ENCODE results near the gene UBASH3A.

UBASH3A gene

DNA sequence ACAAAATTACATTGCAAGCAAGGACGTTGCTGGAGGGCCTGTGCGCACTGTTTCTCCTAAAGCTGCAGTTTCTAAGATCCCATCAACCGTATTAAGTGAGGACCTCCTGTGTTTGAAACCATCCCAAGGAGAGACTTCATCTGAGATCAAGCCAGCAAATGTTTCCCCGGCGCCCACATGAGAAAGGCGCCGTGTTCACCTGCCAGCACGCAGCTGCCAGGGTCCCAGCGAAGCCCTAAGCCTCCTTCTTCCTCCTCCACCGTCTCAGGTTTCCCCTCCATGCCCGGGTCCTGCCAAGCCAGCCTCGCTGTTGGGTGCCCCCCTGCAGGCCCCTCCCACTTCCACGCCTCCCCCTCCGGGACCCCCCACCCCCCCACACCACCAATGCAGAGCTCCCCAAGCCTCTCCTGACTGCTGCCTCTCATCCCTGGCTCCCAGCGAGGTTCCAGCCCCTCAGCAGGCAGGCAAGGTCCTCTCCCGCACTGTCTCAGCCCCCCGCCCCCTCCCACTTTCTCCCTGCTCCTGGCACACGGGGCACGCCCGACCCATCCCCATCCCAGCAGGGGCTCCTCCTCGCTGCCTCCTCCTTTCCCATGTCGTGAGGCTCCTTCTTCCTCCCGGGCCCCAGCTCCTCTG is 28.7 kb upstream of the UBASH3A start:
- no peak for DNase-seq

DNA sequence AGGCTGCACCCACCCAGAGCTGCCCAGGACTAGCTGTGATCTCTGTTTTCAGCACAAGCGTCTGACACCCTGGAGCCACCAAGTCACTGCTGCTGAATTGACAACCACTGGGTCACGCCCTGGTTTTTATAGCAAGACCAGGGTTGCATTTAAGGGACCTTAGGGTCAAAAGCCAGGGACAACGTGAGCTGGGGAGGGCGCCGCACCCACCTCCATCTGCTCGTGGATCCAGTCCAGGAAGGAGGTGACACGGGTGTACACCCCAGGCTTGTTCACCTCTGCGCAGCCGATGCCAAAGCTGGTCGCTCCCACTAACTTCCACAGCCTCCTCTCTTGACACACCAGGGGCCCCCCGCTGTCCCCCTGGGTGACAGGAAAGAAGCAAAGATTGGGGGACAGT is 28.2 kb upstream of the UBASH3A start:
- DNase-seq: no peak

DNA sequence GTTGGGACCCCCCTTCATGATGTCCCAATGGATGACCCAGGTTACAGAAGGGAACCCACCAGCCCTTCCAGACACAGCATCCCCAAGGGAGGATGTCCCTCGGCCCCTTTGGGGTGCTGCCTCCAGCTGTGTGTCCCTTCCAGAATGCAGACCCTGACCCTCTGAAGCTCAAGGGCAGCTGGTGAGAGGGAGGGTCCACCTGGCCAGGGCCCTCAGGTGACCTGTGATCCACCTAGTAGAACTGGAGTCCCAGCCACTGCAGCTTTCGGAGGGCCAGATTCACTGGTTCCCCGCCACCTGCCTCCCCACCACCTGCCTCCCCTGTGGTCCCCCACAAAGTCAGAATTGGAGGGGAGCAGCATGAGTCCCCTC is 27.8 kb upstream of the UBASH3A start:
- DNase-seq: no peak

DNA sequence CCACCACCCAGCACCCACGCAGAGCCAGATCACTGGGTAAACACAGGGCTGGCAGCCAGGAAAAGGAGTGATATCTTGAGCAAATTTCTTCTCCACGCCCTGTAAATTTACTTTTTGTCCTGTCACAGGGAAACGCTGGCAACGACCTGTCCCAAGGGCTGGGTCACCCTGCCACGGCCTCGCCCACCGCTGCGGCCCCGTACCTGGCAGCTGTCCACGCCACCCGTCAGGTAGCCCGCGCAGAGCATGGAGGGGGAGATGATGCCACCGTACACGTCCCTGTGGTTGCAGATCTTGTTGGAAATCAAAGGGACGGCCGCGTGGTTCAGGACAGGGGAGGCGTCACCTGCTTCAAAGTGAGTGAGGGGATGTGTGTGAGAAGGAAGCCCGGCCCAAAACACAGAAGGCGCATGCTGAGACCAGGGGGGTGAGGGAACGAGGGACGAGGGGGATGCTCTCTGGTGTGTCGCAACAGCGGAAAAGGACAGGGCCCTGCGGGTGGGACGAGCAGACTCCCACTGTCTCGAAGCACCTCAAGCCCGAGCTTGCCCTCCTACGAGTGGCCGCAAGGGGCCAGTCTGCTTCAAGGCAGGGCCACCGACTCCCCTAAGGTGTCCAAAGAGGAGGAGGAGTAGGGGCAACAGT is 27.2 kb upstream of the UBASH3A start:
- DNase-seq: no peak

DNA sequence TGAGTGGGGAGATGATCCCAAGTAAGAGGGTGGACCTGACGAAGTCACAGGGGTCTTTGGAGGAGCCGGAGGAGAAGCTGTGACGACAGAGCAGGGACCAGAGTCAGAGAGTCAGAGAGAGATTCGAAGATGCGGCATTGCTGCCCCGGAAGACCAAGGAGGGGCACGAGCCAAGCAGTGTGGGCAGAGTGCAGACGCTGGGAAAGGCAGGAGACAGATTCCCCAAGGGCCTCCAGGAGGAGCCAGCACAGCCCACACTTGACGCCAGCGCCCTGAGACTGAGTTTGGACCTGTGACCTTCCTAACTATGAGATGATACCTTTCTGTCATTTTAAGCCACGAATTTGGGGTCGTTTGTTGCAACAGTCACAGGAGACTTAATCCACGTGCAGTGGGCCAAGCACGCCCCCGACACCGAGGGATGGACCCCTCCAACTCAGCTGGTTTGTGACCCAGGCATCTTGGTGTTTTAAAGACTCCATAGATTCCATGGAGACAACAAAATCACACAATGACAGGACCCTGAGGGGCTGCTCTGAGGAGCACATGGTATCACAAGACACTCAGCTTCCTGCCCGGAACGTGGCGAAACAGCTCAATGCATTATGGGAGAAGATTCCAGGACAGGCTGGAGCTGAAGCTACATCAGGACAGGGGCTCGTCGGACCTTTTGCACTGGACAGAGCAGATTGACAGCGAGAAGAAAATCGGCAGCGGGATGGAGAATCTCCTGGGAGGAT is 26.3 kb upstream of the UBASH3A start:
- no peak for DNase-seq

DNA sequence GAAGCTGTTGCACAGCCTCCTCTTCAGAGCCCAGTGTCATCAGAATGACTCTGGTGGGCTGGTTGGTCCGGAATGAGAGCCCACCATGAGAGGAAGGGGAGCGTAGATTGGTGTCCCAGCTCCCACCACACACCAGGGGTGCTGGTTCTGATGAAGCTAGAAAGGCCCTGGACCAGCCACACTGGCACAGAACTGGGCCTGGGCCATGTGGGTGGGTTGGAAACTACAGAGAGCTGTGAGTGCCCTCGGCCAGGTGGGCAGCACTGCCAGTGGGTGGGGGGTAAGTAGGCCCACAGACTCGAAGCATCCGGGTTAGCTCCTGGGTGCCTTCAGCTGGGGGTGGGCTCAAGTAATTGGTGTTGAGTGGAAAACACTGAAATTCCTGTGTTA is 25.8 kb upstream of the UBASH3A start:
- DNase-seq: no peak

DNA sequence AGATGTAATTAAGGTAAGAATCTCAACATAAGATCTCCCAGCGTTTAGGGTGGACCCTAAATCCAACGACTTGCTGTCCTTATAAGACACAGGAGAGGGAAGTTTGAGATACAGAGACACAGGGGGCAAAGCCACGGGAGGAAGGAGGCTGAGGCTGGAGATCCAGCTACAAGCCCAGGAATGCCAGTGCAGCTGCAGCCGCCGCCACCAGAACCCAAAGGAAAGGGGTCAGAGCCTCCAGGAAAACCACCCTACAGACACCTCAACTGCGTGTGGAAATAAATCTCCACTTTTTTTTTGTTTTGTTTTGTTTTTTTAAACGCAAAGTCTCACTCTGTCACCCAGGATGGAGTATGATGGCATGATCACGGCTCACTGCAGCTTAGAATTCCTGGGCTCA is 25.3 kb upstream of the UBASH3A start:
- no peak for DNase-seq

DNA sequence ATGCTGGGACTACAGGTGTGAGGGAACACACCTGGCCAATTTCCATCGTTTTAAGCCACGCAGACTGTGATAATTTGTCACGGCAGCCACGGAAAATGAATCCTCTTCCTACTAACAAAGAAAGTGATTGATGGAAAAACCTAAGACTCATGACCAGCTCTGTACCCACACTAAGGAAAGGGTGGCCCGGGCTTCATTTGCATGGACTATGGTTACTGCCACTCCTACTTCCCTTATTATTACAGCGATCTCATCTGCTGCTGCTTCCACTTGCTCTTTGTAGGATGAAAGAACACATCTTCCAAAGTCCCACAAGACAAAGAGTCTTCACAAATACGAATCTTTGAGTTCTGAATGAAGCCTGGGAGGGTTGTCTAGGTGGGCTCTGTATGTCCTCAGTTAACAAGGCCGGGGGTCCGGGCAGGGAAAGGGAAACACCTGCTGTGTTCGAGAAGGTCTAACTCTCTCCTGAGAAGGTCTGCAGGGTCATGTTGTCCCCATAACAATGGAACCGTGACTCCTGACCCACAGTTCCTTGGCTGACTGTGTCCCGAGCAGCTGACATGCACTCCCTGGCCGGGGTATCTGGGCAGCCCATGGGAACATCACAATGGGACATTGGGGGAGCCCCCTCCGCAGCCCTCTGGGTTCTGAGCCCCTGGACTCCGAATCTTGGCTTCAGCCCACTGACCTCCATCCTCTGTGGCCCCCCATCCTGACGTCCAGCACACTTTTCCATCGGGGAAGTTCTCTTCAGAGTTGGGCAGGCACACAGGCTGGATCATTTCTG is 24.1 kb upstream of the UBASH3A start:
- no peak for DNase-seq

DNA sequence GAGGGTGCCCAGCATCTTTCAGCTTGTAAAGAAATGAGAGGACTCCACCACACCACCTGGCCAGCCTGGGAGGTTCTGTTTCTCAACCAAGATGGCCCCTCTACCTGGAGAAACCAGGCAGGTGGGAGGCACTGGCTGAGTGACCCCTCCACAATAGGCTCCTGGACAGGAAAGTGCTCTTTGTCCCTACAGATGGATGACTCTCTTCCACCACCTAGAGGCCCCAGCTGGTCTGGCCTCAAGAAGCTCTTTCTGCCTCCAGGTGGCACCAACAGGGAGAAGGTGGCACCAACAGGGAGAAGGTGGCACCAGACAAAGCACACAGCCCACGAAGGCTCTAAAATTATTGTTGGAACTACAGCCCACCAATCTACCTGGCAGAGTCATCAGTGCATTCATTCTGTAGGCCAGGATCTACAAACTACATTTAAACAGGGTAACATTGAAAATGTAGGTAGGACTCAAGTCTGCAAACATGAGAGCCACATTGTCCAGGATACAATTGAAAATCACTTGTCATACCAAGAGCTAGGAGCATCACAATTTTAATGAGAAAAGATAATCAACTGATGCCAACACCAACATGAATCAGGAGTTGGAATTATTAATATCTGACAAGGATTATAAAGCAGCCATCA is 22.2 kb upstream of the UBASH3A start:
- DNase-seq: peak; percentile 65

DNA sequence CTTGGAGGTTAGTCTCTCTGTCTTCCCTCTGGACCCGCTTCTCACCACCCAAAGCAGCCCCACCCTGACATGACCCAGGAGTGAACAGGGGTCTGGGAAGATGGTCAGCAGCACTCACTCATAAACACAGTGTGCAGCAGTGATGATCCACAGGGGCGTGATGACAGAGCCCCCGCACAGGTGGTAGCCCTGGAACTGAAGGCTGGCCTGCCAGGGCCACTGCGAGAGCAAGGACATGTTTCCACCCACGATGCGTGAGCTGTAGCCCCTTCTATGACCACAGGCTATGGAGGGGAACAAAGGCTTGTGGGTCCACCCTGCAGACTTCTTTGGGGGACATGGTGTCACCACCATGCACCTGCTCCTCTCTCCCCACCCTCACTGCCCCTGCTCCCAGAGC is 20.8 kb upstream of the UBASH3A start:
- no peak for DNase-seq

DNA sequence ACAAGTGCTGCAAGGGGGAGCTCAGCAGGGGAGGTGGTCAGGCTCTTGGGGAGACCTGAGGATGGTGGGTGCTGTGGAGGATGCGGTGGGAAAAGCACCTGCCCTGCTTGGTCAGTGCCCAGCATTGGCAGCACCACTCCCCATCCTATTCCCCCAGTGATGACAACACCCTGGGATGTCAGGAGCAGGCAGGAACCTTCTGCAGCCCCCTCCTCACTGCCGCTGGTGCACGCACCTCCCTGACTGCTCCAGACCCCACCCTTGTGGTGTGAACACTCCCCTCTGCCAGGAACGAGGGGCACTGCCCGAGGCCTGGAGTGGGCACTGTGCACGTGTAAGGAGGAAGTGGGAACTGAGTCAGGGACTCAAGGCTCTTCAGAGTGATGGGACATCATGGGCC is 20.4 kb upstream of the UBASH3A start:
- DNase-seq: no peak

DNA sequence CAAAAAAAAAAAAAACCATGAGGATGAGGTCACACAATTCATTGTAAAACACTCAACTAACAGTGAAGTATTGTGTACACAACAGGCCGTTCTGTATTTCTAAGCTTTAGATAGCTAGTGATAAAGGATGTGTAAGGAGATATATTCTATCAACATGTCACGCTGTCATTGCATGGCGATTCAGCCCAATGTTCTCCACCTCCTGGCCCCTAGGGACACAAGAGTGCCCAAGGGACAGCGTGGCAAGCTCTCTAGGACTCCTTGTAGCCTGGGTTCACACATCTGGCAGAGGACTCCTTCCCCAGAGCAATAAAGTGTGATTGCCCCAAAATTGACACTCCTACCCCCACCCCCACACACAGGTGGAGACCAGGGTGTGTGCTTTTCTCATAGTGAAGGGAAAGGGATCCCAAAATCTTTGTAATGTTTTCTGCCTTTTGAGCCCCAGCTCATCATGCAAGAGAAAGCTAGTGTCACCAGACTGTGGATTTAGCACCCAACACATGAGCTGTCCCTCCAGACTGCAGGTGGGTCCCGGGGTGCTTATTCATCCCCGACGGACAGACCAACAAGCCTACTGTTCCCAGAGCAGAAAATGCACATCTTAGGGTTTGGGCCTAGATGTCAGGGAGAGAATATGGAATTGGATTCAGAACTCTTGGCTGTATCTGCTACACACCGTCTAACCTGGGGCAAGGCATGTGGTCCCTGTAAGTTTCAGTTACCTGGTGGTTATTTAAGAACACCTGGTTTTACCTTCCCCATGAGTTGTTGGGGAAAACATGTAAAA is 19.4 kb upstream of the UBASH3A start:
- DNase-seq: no peak

DNA sequence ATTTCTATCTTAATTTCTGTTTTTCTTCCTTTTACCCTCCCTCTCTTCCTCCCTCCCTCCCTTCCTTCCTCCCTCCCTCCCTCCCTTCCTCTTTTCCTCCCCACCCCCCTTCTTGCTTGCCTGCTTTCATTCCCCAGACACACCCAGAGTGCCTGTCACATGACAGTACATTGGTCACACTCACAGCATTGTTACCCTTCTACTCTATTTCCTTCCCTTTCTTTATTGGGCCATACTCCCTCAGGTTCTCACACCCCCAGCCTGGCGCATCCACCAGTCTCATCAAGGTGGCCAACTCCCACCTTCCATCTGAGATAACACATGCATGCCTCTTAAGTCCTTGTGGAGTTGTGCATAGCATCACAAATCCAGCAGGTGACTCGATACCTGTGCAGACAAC is 18.7 kb upstream of the UBASH3A start:
- no peak for DNase-seq

DNA sequence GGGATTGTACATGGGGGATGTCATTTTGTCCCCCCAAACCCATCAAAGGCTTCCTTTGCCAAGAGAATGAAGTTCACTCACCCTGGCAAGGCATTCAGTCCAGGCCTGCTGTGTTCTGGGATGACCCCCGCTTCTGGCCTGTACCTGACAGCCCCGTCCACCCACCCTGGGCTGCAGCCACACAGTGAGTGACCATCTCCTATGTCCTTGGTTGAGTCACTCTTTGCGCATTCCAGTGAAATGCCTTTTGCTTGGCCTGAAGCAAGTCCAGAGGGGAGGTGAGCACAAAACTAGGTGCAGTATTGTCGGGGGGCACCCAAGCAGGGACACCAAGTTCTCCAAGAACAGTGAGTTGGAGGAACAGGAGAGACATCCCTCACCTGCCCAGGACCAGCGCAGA is 18.1 kb upstream of the UBASH3A start:
- DNase-seq: no peak

DNA sequence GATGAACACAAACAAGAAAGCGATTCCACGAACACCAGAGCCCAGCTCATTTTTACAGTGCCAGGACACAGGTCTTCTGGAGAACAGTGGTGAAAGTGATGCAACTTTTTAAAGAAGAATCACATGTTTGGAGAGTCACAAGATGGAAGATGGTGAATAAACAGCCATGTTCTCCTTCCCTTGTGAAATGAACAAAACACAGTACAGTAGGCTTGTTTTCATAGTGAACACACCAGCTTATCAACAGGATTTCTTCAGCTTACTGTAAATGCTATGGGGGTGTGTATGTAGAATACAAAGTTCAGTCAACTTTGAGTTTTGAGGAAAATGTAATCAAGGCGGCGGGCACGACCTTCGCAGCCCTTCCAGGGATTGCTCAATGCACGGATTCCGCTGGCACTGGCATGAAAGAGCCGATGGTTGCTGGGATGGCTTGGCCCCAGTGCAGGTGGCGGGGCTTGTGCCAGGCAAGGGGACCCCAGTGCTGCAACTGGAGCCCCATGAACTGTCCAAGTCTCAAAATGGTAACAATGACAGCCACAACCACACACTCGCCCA is 17.6 kb upstream of the UBASH3A start:
- DNase-seq: no peak

DNA sequence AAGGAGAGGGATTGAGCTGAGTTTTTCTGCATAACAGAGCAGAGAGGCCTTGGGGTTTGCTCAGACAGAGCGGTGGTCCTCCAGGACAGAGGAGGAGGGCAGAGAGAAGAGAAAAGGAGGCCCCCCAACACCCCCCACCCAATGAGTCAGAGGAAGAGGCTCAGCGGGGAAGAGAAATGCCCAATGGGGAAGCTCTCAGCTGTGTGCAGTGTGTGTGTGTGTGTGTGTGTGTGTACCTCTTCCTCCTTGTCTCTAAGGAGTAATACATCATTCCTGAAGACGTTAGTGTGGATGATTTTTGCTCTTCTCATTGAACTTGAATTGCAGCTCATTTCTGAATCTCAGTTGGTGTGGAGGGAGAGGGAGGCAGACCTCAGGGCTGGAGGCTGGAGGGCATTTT is 16.5 kb upstream of the UBASH3A start:
- DNase-seq: no peak

DNA sequence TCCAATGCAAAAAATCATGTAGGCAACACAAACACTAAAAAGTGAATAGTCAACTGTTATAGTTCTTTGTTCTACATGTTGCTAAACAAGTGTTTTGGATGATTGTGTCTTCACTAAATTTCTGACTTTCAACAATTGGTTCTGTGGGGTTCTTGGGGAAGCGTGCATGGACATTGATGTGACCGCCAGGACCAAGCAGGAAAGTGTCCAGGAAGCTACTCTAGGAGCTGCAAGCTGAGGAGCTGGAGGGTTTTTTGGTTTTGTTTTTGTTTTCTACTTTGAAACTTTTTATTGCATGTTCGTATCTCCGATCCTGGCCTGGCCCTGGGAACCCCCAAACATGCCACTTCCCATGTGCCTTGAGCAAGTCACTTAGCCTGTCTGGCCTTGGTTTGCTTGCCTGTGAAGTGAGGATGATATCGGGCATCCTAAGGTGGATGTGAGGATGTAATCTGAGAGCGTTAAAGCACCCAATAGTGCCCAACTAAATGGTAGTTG is 15.8 kb upstream of the UBASH3A start:
- DNase-seq: no peak

DNA sequence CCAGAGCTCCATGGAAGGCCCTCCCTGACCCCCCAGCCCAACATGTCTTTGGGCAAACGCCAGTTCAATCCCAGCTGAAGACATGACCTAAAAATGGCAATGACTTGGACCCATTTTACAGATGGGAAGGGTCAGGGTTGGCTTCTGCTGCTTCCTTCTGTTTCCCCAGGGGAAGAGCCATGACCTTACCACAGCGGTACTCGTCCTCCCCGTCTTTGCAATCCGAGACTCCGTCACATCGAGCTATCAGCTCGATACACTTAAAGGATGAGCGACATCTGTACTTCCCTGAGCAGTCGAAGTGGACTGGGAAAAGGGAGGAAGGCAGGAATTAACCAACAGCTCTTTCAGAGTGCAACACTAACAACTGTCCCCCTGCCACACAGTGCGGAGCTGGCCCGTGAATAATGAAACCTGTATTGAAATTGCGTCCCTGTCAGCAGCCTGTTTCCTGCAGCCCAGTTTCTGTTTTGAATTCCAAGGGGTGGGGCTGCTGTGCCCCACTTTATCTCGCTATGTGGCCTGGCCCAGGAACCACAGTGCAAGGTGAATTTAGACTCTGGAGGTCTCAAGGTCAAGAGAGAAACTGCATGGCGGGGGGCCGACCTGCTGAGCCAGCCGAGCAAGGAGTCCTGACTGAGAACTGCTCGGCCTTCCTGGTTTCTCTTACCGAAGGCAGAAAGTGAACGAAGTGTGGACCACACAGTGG is 14.8 kb upstream of the UBASH3A start:
- no peak for DNase-seq

DNA sequence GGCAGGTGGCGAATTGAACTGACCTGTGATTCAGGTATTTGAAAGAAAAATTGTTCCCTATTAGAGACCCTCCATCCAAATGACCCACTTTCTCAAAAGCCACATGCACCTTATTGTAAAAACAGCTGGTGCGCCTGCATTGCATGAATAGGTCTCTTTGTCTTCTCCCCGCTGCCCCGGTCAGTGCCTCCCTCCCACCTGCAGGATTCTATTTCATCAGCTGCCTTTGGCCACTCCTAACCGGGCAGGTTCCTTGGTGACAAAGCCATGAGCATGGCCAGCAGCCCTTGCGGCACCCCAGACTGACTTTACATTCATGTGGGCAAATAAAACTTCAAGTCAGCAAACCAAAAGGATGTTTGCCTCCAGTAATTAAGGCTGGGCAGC is 14.3 kb upstream of the UBASH3A start:
- no peak for DNase-seq

DNA sequence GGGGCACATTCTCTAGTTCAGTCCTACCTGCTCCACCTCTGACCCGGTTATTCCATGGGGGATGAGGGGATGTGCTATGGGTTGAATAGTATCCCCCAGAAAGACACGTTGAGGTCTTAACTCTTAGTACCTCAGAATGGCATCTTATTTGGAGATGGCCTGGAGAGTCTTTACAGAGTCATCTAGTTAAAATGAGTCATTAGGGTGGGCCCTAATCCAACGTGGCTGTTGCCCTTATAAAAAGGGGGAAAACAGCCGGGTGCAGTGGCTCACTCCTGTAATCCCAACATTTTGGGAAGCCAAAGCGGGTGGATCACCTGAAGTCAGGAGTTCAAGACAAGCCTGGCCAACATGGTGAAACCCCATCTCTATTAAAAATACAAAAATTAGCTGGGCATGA is 13.5 kb upstream of the UBASH3A start:
- DNase-seq: no peak

DNA sequence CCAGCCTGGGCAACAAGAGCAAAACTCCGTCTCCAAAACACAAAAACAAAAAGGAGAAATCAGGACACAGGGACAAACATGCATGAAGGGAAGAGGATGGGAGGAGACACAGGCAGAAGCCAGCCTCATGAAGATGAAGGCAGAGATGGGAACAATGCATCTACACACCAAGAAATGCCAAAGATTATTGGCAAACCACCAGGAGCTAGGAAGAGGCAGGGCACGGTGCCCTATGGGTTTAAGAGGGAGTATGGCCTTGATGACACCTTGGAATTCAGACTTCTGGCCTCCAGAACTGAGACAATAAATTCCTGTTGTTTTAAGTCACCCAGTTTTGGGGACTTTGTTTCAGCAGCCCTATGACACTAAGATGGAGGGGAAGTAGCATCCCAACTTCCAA is 13.0 kb upstream of the UBASH3A start:
- no peak for DNase-seq

Measured in CD4-positive, alpha-beta T cell treated with Interleukin-21 for 1 hour (primary cell).